SKM-1 (cell line): ENCODE measurements around the gene CSHL1.
"Not testable (repeated sequence)": the region's sequence is repeated elsewhere in the genome, so short reads cannot be mapped to it uniquely, and the experiment has no call there.

ENCODE experiments used
- DNase-seq: peaks from one replicate; lab custom pipeline; 2025; ENCODE audit not compliant: unreplicated experiment; lab: John Stamatoyannopoulos, UW

Gene CSHL1

GRCh38 chr17:63940584-63940983 is 29.5 kb upstream of the CSHL1 start:
- DNase-seq: no peak

GRCh38 chr17:63939884-63940283 is 28.8 kb upstream of the CSHL1 start:
- no peak for DNase-seq

- no peak for DNase-seq
Observed at GRCh38 chr17:63939401-63939800, 28.3 kb upstream of the CSHL1 start.

GRCh38 chr17:63937920-63938319 is 26.9 kb upstream of the CSHL1 start:
- DNase-seq: no peak

GRCh38 chr17:63937319-63937718 is 26.3 kb upstream of the CSHL1 start:
- no peak for DNase-seq

- DNase-seq: no peak
Observed at GRCh38 chr17:63934183-63935112, 23.4 kb upstream of the CSHL1 start.

GRCh38 chr17:63933598-63933997 is 22.5 kb upstream of the CSHL1 start:
- DNase-seq: no peak

- DNase-seq: no peak
Observed at GRCh38 chr17:63932721-63933120, 21.7 kb upstream of the CSHL1 start.

- DNase-seq: no peak
Observed at GRCh38 chr17:63931981-63932561, 21.0 kb upstream of the CSHL1 start, which contains the start of gene CD79B. Gene CD79B (minus strand): TSS chr17:63932331. CDS start chr17:63932261, 70 bp downstream.

GRCh38 chr17:63930951-63931575 is 20.0 kb upstream of the CSHL1 start:
- DNase-seq: no peak

- no peak for DNase-seq
Observed at GRCh38 chr17:63929860-63930766, 19.1 kb upstream of the CSHL1 start.

GRCh38 chr17:63928966-63929695 is 18.1 kb upstream of the CSHL1 start:
- no peak for DNase-seq

GRCh38 chr17:63928172-63928666 is 17.2 kb upstream of the CSHL1 start:
- no peak for DNase-seq

GRCh38 chr17:63927464-63928171 is 16.6 kb upstream of the CSHL1 start:
- no peak for DNase-seq

GRCh38 chr17:63926164-63926563 is 15.1 kb upstream of the CSHL1 start:
- no peak for DNase-seq

- no peak for DNase-seq
Observed at GRCh38 chr17:63925615-63926014, 14.6 kb upstream of the CSHL1 start.

- DNase-seq: not testable (repeated sequence)
Observed at GRCh38 chr17:63922402-63922801, 11.3 kb upstream of the CSHL1 start.

GRCh38 chr17:63920779-63921178 is 9.7 kb upstream of the CSHL1 start:
- DNase-seq: not testable (repeated sequence)

- DNase-seq: not testable (repeated sequence)
Observed at GRCh38 chr17:63920050-63920449, 9.0 kb upstream of the CSHL1 start.
